OCI-M2 (cell line): ENCODE measurements around the gene TRPV4.

Experiments used
- DNase-seq: peaks from one replicate; lab custom pipeline; 2025; ENCODE audit not compliant: unreplicated experiment; lab: John Stamatoyannopoulos, UW

Gene TRPV4

GRCh38 chr12:109810954-109811623 lies 22.1 kb downstream of the TRPV4 start:
- no peak for DNase-seq

DNA sequence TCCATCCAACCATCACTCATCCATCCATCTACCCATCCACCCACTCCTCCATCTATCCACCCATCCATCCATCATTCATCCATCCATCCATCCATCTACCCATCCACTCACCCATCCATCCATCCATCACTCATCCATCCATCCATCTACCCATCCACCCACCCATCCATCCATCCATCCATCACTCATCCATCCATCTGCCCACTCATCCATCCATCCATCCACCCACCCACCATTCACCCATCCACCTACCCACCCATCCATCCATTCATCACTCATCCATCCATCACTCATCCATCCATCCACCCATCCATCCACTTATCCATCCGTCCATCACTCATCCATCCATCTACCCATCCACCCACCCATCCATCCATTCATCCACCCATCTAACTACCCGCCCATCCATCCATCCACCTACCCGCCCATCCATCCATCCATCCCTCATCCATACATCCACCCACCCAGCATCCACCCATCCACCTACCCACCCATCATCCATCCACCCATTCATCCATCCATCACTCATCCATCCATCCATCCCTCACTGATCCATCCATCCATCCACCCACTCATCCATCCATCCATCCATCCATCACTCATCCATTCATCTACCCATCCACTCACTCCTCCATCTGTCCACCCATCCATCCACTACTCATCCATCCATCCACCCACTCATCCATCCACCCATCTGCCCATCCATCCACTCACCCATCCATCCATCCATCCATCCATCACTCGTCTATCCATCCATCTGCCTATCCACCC lies 24.1 kb downstream of the TRPV4 start:
- no peak for DNase-seq

DNA sequence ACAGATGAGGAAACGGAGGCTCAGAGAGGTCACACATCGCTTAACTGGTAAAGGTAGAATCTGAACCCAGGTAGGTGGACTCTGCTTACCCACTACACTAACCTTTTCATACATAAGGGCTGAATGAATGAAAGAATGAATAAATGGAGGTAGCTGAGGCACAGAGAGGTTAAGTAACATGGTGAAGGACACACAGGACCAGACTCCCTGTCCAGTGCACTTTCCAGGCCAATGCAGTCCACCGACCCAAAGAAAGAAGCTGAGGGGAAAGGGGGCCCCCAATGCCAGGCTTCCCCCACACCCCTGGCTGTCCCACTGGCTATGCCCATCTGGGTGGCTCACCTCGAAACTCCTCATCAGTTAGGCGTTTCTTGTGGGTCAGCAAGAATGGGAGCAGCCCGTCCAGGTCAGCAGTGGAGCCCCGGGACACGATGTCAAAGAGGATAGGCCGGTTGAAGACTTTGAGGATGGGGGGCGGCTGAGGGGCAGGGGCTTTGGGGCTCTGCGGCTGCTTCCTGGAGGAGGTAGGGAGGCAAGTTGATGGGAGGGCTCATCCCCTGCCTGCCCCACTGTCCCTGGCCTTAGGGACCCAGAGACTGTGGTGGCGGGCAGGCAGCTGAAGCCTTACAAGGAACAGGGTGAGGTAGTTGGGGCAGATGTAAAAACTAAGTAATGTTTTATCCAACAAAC lies 25.1 kb downstream of the TRPV4 start:
- no peak for DNase-seq

GRCh38 chr12:109804820-109805761 lies 28.1 kb downstream of the TRPV4 start:
- no peak for DNase-seq

DNA sequence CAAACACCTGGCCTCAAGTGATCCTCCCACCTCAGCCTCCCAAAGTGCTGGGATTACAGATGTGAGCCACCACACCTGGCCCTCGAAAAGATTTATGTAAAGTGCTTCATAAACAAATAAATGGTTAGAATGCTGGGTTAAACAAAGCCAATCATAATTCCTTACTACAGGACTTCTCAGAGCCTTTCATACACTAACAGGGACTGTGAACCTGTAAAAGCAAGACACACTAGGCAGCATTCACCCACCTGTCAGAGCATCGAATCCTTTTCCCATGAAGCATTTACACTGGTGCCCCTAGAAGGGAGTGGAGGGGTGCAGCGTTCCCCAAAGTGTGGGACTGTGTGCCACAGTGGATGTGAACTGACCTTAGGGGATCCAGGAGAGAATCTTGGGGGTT lies 29.5 kb downstream of the TRPV4 start:
- no peak for DNase-seq

DNA sequence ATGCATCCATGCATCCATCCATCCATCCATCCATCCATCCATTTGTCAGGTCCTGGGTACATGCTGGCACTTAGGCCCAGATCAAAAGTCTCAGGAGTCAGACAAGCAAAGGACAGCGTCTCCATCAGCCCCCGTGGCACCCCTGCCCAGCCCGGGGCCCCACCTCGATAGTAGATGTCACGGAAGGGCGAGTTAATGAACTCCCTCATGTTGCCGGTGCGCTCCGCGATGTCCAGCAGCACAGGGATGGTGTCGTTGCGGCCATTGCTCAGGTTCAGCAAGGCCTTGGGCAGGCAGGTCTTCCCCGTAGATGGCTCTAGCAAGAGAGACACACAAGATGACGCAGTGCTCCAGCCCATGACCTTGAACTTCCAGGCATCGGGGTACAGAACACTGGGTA lies 30.4 kb downstream of the TRPV4 start:
- no peak for DNase-seq

DNA sequence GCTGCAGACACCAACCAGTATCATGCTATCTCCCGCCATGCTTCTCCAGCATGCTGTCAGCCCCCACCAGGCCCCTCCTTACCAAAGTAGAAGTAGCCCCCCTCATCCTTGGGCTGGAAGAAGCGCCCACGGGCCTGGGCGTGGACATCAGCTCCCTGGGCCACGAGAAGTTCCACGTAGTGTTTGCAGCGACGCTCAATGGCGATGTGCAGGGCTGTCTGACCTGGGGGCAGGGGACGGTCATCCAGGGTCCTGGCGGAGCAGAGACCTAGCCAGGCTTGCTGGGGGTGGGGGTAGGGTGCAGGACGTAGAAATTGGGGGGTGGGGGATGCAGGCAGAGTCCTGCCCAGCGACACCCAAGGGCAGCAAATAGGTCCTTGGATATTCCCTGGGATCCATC lies 32.7 kb downstream of the TRPV4 start:
- no peak for DNase-seq

DNA sequence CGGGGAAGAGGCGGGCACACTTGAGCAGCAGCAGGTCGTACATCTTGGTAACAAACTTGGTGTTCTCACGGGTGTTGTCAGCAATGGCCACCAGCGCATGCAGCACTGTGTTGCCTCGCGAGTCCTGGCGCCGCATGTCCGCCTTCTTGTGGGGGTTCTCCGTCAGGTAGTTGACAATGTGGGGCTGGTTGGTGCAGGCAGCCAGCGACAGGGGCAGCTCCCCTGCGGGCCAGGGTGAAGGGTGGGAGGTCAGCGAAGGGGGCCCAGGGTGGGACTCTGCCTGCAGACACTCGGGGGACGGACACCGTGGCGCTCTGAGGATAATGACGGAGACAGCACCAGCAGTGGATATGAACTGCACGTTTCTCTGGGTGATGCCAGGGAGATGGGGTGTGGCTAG lies 34.5 kb downstream of the TRPV4 start:
- no peak for DNase-seq

DNA sequence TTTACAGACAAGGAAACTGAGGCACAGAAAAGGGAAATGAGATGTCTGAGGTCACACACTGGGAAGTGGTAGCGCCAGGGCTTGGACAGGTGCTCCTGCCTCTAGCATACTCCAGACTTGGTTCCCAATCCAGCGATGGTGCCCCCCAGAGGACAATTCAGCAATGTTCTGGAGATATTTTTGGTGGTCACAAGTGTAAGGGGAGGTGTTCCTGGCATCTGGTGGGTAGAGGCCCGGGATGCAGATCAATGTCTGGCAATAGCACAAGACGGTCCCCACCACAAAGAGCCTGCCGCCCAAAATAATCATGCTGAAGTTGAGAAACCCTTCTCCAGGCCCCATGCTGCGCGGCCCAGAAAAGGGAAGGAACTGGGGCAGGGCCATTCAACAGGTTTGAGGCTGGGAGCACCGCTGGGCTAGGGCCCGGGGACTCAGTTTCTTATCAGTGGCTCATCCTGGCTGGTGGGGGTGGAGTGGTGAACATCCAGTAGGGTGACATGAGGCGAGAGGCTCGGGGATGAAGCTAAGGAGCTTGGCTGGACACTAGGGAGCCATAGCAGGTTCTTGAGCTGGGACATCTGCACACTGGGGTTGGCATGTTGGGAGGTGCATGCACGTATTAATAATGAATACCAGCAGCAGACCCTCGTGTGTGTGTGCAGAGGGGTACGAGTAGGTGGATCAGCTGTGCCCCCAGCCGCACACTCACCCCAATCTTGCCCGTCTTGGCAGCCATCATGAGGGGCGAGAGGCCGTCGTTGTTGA lies 35.1 kb downstream of the TRPV4 start:
- DNase-seq = no peak

- DNase-seq = no peak
Measured at GRCh38 chr12:109796057-109796456, 37.1 kb downstream of the TRPV4 start.

DNA sequence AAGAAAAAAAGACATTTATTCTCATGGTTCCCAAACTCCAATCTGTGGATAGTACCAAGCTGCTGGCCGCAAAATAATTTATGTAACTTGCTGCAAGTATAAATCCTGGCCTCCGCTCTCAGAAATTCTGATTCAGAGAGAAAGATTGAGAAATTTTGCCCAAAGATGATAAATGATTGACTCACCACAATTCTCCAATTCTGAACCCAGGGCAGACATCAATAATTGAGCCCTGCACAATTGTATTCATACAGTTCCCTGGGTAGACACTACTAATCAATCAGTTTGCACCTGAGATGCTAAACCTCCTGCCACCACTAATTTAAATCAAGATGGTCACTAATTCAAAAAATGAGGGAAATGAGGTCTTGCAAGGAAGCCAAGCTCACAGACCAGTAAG lies 38.2 kb downstream of the TRPV4 start:
- no peak for DNase-seq

DNA sequence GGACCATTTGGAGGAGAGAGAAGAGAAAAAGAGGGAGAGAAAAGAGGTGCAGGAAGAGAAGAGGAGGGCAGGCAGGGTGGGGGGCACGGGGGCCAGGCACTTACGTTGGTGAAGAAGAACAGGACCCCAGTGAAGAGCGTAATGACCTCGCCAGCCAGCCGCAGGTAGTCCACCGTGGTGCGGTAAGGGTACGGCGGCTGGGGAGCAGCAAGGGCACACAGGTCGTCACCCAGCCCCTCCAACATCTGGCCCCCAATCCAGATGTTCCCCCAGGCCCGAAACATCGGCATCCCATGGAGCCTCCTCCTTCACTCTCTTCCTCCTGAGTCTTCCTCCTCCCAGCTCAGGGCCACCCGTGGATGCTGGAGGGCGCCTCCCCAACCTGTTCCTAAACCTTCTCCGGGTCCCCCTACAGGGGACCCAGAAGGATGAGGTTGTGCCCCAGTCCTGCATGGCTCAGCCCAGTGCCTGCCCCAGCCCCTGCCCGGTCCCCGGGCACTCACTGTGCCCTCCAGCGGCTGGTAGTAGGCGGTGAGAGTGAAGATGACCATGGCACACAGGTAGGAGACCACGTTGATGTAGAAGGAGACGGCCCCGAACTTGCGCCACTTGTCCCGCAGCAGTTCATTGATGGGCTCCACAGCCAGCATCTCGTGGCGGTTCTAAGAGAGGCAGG lies 39.2 kb downstream of the TRPV4 start:
- DNase-seq = no peak

GRCh38 chr12:109793411-109793810 lies 39.8 kb downstream of the TRPV4 start:
- no peak for DNase-seq

GRCh38 chr12:109792992-109793391 lies 40.2 kb downstream of the TRPV4 start:
- DNase-seq = no peak

DNA sequence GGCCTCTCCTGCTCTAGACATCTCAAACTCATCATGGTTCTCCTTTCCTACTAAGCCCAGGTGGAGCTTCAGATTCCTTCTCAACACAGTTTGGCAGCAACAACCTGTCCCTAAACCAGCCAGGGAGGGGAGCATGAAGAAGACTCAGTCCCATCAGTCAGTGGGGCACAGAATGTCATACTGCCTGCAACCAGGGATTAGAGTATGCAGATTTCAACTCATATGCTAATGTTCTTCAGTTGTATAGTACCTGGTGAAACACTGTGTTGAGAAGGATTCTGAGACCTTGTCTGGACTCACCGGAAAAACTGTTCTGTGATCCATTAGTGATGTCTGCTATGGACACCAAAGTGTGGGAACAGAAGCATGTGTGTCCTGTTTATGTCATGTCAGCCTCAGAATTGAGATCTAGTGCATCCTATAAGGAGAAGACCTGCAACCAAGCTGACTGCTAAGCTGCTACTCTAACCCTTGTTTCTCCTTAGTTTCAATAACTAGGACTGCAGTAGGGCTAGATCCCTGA lies 43.6 kb downstream of the TRPV4 start:
- no peak for DNase-seq

DNA sequence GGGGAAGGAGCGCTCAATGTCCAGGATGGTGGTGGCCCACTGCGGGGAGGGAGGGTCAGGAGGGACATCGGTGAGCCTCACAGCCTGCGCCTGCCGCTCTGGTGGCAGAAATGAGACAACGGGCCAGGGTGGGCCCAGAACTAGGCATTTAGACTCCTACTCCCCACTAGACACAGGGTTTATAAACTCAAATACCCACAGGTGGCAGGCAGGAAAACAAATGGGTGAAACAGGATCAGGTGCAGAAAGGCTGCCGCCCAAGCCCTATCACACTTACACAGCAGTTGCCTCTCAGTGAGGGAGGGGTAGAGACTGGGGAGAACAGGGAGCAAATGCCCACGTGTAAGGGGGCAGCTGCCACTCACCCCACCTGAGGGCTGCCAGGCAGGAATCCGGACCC lies 46.4 kb downstream of the TRPV4 start:
- no peak for DNase-seq

DNA sequence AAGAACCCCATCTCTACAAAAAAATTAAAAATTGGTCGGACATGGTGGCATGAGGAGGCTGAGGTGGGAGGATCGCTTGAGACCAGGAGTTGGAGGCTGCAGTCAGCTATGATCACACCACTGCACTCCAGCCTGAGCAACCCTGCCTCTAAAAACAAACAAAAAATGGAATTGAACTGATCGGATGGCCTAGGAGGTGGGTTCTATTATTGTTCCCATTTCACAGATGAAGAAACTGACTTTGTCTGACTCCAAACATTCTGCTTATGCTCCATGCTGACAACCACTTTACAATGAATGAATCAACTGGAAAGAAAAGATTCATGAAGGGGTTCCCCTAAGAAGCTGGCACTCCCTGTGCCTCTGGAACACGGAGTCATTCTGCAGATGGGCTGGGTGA lies 47.3 kb downstream of the TRPV4 start:
- no peak for DNase-seq

DNA sequence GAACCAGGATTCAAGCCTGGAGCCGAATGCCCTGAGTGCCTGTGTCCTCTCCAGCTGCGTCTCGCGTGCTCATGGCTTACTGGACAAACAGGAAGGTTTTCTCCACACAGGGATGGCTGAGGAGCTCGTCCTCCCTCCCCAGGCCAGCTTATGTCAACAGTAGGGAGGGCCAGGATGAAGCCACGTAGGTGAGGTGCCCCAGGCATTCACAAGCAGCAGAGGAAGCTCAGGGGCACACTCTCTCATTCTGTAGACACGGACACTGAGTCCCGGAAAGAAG lies 49.3 kb downstream of the TRPV4 start:
- no peak for DNase-seq

GRCh38 chr12:109783135-109783964 lies 49.8 kb downstream of the TRPV4 start:
- no peak for DNase-seq
